HG02798 (cell line): ENCODE results near the gene ORAI2.
"Not testable (repeated sequence)": the region's sequence is repeated elsewhere in the genome, so short reads cannot be mapped to it uniquely, and the experiment has no call there.

Source experiments
- ATAC-seq: cut with Tn5 transposase; IDR thresholded peaks from one replicate; pipeline ENCODE4 v1.9.1; 2021; ENCODE audit warnings: mild to moderate bottlenecking; ENCODE audit not compliant: unreplicated experiment, poor library complexity

The ORAI2 gene

GRCh38 chr7:102444961-102445673, 11.7 kb downstream of the ORAI2 start:
- peak; percentile 46 for ATAC-seq

GRCh38 chr7:102445674-102446071, 12.3 kb downstream of the ORAI2 start:
- no peak for ATAC-seq

GRCh38 chr7:102446387-102447156, 13.2 kb downstream of the ORAI2 start:
- no peak for ATAC-seq

GRCh38 chr7:102447311-102447710, 13.9 kb downstream of the ORAI2 start:
- no peak for ATAC-seq

GRCh38 chr7:102449136-102449535, 15.8 kb downstream of the ORAI2 start:
- ATAC-seq, result no peak

GRCh38 chr7:102450242-102450641, 16.9 kb downstream of the ORAI2 start:
- ATAC-seq, result peak; percentile 65

GRCh38 chr7:102451371-102452054, 18.1 kb downstream of the ORAI2 start:
- ATAC-seq, result no peak

GRCh38 chr7:102452451-102452850, 19.1 kb downstream of the ORAI2 start:
- no peak for ATAC-seq

GRCh38 chr7:102453319-102453718, 19.9 kb downstream of the ORAI2 start:
- no peak for ATAC-seq

- ATAC-seq, result no peak
These were observed 21.1 kb downstream of the ORAI2 start for GRCh38 chr7:102454468-102454867.

- not testable (repeated sequence) for ATAC-seq
These were observed 21.6 kb downstream of the ORAI2 start for GRCh38 chr7:102454932-102455331.

- no peak for ATAC-seq
These were observed 22.2 kb downstream of the ORAI2 start for GRCh38 chr7:102455596-102455995.

GRCh38 chr7:102456327-102456726, 23.0 kb downstream of the ORAI2 start:
- no peak for ATAC-seq

GRCh38 chr7:102457352-102457924, 24.1 kb downstream of the ORAI2 start:
- ATAC-seq, result no peak

GRCh38 chr7:102459221-102459844, 26.0 kb downstream of the ORAI2 start:
- no peak for ATAC-seq

- no peak for ATAC-seq
These were observed 27.1 kb downstream of the ORAI2 start for GRCh38 chr7:102460467-102460866.

- no peak for ATAC-seq
These were observed 30.6 kb downstream of the ORAI2 start for GRCh38 chr7:102463841-102464576.

- ATAC-seq, result peak; percentile 96
These were observed 31.4 kb downstream of the ORAI2 start, which contains the start of the genes ALKBH4 and LRWD1 for GRCh38 chr7:102464577-102465280. ALKBH4 (minus strand) TSS chr7:102464863; CDS start chr7:102464836, 27 bp downstream. LRWD1 (plus strand) TSS chr7:102464984; CDS start chr7:102465081, 97 bp downstream.

GRCh38 chr7:102466097-102466496, 32.7 kb downstream of the ORAI2 start:
- ATAC-seq, result no peak
